ENCODE results near the gene RCN2. TPM values are rescaled to one million over a fixed set of nuclear protein-coding genes. Genes with fewer than 3 reads are reported as not detected.

Gene RCN2
- total and polyA plus RNA-seq, 2 of the 13 experiments (the other 11 are each of a cell fraction or from before 2014, with no cell fraction given), result 84.4 to 89.0 TPM

- TF ChIP-seq KAT8 (CRISPR knock-in tag; IDR thresholded peaks at IDR 0.05), result no peak
- peak; percentile 80 for TF ChIP-seq KDM2A (CRISPR knock-in tag; IDR thresholded peaks at IDR 0.05; ENCODE audit: borderline replicate concordance, low read depth)
- no peak for TF ChIP-seq CEBPG (CRISPR knock-in tag; IDR thresholded peaks at IDR 0.05)
- TF ChIP-seq ETV5 (CRISPR knock-in tag; IDR thresholded peaks at IDR 0.05; ENCODE audit: borderline replicate concordance), result no peak
- TF ChIP-seq ZNF687 (CRISPR knock-in tag; IDR thresholded peaks at IDR 0.05), result peak; percentile 75
- TF ChIP-seq NFIC (IDR thresholded peaks at IDR 0.05; ENCODE audit: low read length), result no peak
- no peak for TF ChIP-seq SIX1 (CRISPR knock-in tag; IDR thresholded peaks at IDR 0.05; ENCODE audit: borderline replicate concordance)
- TF ChIP-seq IRF1 (CRISPR knock-in tag; IDR thresholded peaks at IDR 0.05; ENCODE audit: low read depth), result no peak
- TF ChIP-seq, protein P1, sequence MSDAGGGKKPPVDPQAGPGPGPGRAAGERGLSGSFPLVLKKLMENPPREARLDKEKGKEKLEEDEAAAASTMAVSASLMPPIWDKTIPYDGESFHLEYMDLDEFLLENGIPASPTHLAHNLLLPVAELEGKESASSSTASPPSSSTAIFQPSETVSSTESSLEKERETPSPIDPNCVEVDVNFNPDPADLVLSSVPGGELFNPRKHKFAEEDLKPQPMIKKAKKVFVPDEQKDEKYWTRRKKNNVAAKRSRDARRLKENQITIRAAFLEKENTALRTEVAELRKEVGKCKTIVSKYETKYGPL (CRISPR knock-in tag; IDR thresholded peaks at IDR 0.05), result no peak
- 0 out of 2 replicates have a peak, but pooled peaks have one; percentile 30 for TF ChIP-seq MEF2D (CRISPR knock-in tag; IDR thresholded peaks at IDR 0.05)
- TF ChIP-seq, protein P2, sequence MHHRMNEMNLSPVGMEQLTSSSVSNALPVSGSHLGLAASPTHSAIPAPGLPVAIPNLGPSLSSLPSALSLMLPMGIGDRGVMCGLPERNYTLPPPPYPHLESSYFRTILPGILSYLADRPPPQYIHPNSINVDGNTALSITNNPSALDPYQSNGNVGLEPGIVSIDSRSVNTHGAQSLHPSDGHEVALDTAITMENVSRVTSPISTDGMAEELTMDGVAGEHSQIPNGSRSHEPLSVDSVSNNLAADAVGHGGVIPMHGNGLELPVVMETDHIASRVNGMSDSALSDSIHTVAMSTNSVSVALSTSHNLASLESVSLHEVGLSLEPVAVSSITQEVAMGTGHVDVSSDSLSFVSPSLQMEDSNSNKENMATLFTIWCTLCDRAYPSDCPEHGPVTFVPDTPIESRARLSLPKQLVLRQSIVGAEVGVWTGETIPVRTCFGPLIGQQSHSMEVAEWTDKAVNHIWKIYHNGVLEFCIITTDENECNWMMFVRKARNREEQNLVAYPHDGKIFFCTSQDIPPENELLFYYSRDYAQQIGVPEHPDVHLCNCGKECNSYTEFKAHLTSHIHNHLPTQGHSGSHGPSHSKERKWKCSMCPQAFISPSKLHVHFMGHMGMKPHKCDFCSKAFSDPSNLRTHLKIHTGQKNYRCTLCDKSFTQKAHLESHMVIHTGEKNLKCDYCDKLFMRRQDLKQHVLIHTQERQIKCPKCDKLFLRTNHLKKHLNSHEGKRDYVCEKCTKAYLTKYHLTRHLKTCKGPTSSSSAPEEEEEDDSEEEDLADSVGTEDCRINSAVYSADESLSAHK (CRISPR knock-in tag; IDR thresholded peaks at IDR 0.05; ENCODE audit: borderline replicate concordance), result no peak
- TF ChIP-seq KDM6A (CRISPR knock-in tag; IDR thresholded peaks at IDR 0.05; ENCODE audit: low read depth), result no peak
- TF ChIP-seq, protein P3, sequence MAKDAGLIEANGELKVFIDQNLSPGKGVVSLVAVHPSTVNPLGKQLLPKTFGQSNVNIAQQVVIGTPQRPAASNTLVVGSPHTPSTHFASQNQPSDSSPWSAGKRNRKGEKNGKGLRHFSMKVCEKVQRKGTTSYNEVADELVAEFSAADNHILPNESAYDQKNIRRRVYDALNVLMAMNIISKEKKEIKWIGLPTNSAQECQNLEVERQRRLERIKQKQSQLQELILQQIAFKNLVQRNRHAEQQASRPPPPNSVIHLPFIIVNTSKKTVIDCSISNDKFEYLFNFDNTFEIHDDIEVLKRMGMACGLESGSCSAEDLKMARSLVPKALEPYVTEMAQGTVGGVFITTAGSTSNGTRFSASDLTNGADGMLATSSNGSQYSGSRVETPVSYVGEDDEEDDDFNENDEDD (CRISPR knock-in tag; IDR thresholded peaks at IDR 0.05; ENCODE audit: borderline replicate concordance), result peak; percentile 87; the same call in 1 of the 2 replicates
- TF ChIP-seq RBFOX2 (IDR thresholded peaks at IDR 0.05; ENCODE audit: low read depth, low read length), result peak; percentile 92
- no peak for TF ChIP-seq JUNB (CRISPR knock-in tag; IDR thresholded peaks at IDR 0.05; ENCODE audit: borderline replicate concordance)
- no peak for TF ChIP-seq ZNF800 (CRISPR knock-in tag; IDR thresholded peaks at IDR 0.05)
- TF ChIP-seq ZNF343 (CRISPR knock-in tag; IDR thresholded peaks at IDR 0.05), result 0 out of 2 replicates have a peak, but pooled peaks have one; percentile 58
- no peak for TF ChIP-seq ZNF773 (CRISPR knock-in tag; IDR thresholded peaks at IDR 0.05; ENCODE audit: borderline replicate concordance)
Observed at GRCh38 chr15:76931397-76932134, at the start of gene RCN2 (continued).
